Measurements from ENCODE around the gene CACNA2D4.

CACNA2D4 gene

DNA sequence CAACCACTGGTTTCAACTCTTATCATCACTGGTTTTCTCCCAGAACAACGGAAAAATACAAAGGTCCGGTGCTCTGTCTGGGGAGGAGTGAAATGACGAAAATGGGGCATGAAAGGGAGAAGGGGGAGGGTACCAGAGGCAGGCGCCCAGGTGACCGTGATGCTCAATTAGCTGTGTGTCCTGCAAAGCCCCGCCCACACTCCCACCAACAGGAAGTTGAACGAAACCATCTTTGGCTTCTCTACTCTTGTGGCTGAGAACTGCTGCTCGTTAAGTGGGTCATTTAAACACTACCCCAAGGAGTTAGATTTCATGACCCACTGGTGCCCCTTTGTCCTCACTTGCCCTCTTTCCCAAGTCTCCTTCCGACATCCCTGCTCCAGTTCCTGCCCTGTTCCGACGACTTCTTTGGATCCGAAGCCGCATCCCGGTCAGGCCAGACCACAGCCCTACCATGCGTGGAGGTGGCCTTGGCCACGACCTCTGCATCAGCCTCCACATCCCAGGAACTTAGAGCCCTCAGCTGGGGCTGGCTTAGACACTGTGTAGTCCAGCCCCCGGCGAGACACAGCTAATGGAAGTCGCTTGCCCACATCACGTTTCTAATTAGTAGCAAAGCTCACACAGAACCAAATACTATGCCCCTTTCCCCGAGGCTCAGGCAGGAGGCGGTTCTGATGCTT is 109.5 kb downstream of the CACNA2D4 start:
- H3K9ac ChIP-seq (ENCODE audit: low read length): no peak overlapping the region
- H2AFZ ChIP-seq (ENCODE audit: low read length): no peak overlapping the region
- no peaks in the 10 kb centered on the region for H3K79me2 ChIP-seq (ENCODE audit: low read length)
- no peak for TF ChIP-seq EZH2phosphoT487 (IDR thresholded peaks at IDR 0.05; ENCODE audit: low read length)
- TF ChIP-seq EZH2 (optimal IDR thresholded peaks at IDR 0.05; ENCODE audit: low read depth, low read length): no peak
- TF ChIP-seq, protein P1, sequence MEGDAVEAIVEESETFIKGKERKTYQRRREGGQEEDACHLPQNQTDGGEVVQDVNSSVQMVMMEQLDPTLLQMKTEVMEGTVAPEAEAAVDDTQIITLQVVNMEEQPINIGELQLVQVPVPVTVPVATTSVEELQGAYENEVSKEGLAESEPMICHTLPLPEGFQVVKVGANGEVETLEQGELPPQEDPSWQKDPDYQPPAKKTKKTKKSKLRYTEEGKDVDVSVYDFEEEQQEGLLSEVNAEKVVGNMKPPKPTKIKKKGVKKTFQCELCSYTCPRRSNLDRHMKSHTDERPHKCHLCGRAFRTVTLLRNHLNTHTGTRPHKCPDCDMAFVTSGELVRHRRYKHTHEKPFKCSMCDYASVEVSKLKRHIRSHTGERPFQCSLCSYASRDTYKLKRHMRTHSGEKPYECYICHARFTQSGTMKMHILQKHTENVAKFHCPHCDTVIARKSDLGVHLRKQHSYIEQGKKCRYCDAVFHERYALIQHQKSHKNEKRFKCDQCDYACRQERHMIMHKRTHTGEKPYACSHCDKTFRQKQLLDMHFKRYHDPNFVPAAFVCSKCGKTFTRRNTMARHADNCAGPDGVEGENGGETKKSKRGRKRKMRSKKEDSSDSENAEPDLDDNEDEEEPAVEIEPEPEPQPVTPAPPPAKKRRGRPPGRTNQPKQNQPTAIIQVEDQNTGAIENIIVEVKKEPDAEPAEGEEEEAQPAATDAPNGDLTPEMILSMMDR (IDR thresholded peaks at IDR 0.05; ENCODE audit: low read length): no peak
- H4K20me1 ChIP-seq (ENCODE audit: insufficient read depth, low read length): no peaks in the 10 kb centered on the region
- peaks cover 26% of the 10 kb centered on the region for H3K27me3 ChIP-seq (replicated peaks; ENCODE audit: insufficient read depth, low read length)
- DNase-seq: no peak
- H3K27ac ChIP-seq (ENCODE audit: low read length): no peak overlapping the region
- no peaks in the 10 kb centered on the region for H3K9me2 ChIP-seq (replicated peaks; ENCODE audit: insufficient read depth, low read length)
- no peaks in the 10 kb centered on the region for H3K36me3 ChIP-seq (replicated peaks; ENCODE audit: insufficient read depth, low read length)
- H3K4me3 ChIP-seq (ENCODE audit: low read length): no peak overlapping the region
- peaks cover 13% of the 10 kb centered on the region for H3K4me1 ChIP-seq (ENCODE audit: low read length)
- no peaks in the 10 kb centered on the region for H3F3A ChIP-seq (ENCODE audit: insufficient read depth, low read length)
- no peaks in the 10 kb centered on the region for H3K9me3 ChIP-seq (replicated peaks; ENCODE audit: insufficient read depth, low read length)
- H3K4me2 ChIP-seq (ENCODE audit: low read depth, low read length): no peak overlapping the region

DNA sequence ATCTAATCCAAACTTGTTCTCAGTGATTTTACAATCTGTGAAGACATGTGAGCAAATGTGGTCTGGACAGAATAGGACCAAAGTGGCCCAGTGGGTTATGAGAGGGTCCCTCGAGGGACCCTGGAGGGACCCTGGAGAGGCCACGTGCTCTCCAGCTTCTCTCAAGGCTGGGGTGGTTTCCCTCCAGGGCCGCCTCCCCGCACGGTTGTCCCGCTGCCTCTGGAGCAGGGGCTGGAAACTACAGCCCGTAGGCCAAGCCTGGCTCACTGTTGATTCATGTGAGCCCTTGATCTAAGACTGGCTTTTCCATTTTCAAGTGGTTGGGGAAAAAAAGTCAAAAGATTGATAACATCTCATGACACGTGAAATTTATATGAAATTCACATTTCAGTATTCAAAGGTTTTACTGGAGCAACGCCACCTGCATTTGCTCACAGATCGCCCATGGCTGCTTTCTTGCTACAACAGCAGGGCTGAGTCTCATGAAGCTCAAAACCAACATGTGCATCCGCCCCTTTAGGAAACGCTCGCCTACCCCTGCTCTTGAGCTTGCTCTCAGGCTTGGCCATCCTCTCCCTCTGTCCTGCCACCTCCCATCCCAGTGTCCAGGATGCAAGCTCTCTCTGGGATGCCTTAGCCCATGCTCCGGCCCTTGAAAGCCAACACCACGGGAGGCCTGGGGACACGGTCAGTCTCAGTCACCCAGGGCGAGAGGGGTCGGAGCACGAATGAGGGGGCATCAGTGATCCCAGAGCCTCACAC is 110.2 kb downstream of the CACNA2D4 start:
- TF ChIP-seq, protein P1 (IDR thresholded peaks at IDR 0.05; ENCODE audit: low read length): no peak
- TF ChIP-seq EZH2phosphoT487 (IDR thresholded peaks at IDR 0.05; ENCODE audit: low read length) (no peak), EZH2 (optimal IDR thresholded peaks at IDR 0.05; ENCODE audit: low read depth, low read length) (no peak)
- Histone ChIP-seq H3K4me1 (ENCODE audit: low read length) (peaks cover 13% of the 10 kb centered on the region), H3F3A (ENCODE audit: insufficient read depth, low read length) (no peaks in the 10 kb centered on the region), H3K27ac (ENCODE audit: low read length) (no peak overlapping the region), H3K79me2 (ENCODE audit: low read length) (no peaks in the 10 kb centered on the region), H3K4me3 (ENCODE audit: low read length) (no peak overlapping the region), H3K36me3 (replicated peaks; ENCODE audit: insufficient read depth, low read length) (no peaks in the 10 kb centered on the region), H3K9me3 (replicated peaks; ENCODE audit: insufficient read depth, low read length) (no peaks in the 10 kb centered on the region), H2AFZ (ENCODE audit: low read length) (no peak overlapping the region), H3K9me2 (replicated peaks; ENCODE audit: insufficient read depth, low read length) (no peaks in the 10 kb centered on the region), H3K9ac (ENCODE audit: low read length) (no peak overlapping the region), H3K27me3 (replicated peaks; ENCODE audit: insufficient read depth, low read length) (peaks cover 18% of the 10 kb centered on the region), H3K4me2 (ENCODE audit: low read depth, low read length) (no peak overlapping the region), H4K20me1 (ENCODE audit: insufficient read depth, low read length) (no peaks in the 10 kb centered on the region)
- DNase-seq: no peak

DNA sequence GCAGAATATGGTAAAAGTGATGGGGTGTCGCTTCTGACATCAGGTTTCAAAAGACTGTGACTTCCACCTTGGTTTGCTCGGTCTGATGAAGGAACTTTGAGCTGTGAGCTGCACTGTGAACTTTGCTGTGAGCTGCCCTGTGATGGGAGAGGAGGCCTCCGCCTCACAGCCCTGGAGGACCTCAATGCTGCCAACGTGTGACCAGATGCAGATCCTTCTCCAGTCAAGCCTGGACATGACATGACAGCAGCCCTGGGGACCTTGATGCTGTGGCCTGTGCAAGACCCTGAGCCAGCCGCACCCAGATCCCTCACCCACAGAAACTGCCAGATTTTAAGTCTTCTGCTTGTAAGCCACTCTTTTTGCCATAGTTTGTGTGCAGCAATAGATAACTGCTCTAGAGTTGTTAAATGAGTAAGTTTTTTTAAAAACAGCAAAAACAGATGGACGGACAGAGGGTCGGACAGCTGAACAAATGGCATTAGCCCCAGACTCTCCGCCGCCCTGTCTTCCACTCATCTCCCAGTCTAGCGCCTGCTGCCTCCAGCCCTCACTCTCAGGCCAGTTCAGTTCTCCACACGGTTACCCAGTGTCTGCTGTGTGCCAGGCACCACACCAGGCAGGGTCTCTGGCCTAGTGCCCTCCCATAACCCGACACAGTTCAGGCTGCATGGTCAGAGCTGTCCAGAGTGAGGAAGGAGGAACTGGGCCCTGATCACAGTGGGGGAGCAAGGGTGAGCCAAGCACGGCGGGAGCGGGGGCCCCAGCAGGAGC is 111.2 kb downstream of the CACNA2D4 start:
- TF ChIP-seq EZH2 (optimal IDR thresholded peaks at IDR 0.05; ENCODE audit: low read depth, low read length) (no peak), EZH2phosphoT487 (IDR thresholded peaks at IDR 0.05; ENCODE audit: low read length) (no peak)
- TF ChIP-seq, protein P1 (IDR thresholded peaks at IDR 0.05; ENCODE audit: low read length): no peak
- H4K20me1 ChIP-seq (ENCODE audit: insufficient read depth, low read length): no peaks in the 10 kb centered on the region
- no peak overlapping the region for H3K4me2 ChIP-seq (ENCODE audit: low read depth, low read length)
- H3K27ac ChIP-seq (ENCODE audit: low read length): no peak overlapping the region
- H3K9ac ChIP-seq (ENCODE audit: low read length): no peak overlapping the region
- H3K36me3 ChIP-seq (replicated peaks; ENCODE audit: insufficient read depth, low read length): no peaks in the 10 kb centered on the region
- no peak for DNase-seq
- peaks cover 14% of the 10 kb centered on the region for H3K27me3 ChIP-seq (replicated peaks; ENCODE audit: insufficient read depth, low read length)
- H3K9me2 ChIP-seq (replicated peaks; ENCODE audit: insufficient read depth, low read length): no peaks in the 10 kb centered on the region
- no peaks in the 10 kb centered on the region for H3F3A ChIP-seq (ENCODE audit: insufficient read depth, low read length)
- H3K4me3 ChIP-seq (ENCODE audit: low read length): no peak overlapping the region
- no peak overlapping the region for H2AFZ ChIP-seq (ENCODE audit: low read length)
- no peaks in the 10 kb centered on the region for H3K9me3 ChIP-seq (replicated peaks; ENCODE audit: insufficient read depth, low read length)
- H3K4me1 ChIP-seq (ENCODE audit: low read length): peaks cover 5% of the 10 kb centered on the region
- H3K79me2 ChIP-seq (ENCODE audit: low read length): no peaks in the 10 kb centered on the region
